ENCODE measurements around the gene APOA4. TPM values are rescaled to one million over a fixed set of nuclear protein-coding genes. Genes with fewer than 3 reads are reported as not detected.
A peak's percentile ranks its signal among the peaks of the same experiment; 100 is the strongest.

The APOA4 gene
- total RNA-seq, 4 donors from 2014 or later: 0.26 to 0.40 TPM; not detected in 2

DNA sequence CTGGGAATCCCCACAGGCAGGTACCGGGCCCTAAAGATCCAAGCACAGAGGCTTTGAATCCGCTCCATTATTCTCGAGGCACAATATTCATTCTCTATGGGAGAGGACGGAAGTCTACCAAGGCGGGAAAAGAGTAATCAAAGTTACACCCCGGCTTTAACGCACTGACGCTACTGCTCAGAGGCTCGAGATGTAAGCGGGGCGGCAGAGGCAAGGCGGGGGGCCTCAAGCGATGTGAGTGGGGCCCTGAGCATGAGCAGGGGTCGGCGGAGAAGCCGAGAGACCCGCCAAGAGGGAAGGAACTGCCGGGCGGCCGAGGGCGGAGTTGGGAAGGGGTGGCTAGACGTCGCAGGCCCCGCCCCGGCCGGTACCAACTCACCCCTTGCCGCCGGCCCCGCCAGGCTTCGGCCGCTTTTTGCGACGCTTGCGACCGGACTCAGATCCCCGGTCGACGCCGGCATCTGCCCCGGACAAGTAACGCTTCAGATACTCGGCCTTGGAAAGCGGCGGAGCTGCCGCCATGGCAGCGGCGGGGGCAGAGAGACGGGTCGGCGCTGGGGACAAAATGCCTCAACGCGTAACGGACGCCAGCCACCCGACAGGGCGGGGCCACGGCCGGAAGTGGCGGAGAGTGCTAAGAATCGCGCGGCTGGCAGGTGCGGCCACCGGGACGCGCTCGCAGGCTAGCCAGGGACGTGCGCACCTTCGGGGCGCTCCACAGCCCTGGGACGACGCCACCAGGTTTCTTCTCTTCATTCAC, 50.5 kb downstream of the APOA4 start, which contains the start of gene BUD13:
BUD13 (minus strand) TSS at position 545 of the 760 bp plus-strand sequence; CDS start at position 522, 23 bp downstream.
- Histone ChIP-seq H3K36me3 (peaks cover 3 to 39% (median 23%) of the 10 kb centered on the region in 4 donors), H3K27me3 (no peaks in the 10 kb centered on the region), H3K4me1 (peaks cover 20 to 32% (median 28%) of the 10 kb centered on the region in 4 donors), H3K27ac (replicated peaks in 1 of 4) (peak within 1 kb of the TSS; percentile 87 to 94 (median 92)), H3K9me3 (no peaks in the 10 kb centered on the region), H3K4me3 (peak within 1 kb of the TSS; percentile 80 to 90 (median 83))
- peak; percentile 96 for DNase-seq (ENCODE audit: extremely low spot score)
- intact Hi-C loops (cut with DNase I): loop anchor here (10.0 kb wide), 2 partner anchors 462 to 552 kb away; partner anchors contain the start of genes CEP164, PCSK7 and RNF214
- WGBS: 0% methylated on average over 34 of the region's 73 CpGs
- TF ChIP-seq EP300 (IDR thresholded peaks at IDR 0.05) (no peak), POLR2AphosphoS5 (IDR thresholded peaks at IDR 0.05) (peak; percentile 89), POLR2A (IDR thresholded peaks at IDR 0.05; ENCODE audit: low read depth) (no peak)
- TF ChIP-seq, protein P1, sequence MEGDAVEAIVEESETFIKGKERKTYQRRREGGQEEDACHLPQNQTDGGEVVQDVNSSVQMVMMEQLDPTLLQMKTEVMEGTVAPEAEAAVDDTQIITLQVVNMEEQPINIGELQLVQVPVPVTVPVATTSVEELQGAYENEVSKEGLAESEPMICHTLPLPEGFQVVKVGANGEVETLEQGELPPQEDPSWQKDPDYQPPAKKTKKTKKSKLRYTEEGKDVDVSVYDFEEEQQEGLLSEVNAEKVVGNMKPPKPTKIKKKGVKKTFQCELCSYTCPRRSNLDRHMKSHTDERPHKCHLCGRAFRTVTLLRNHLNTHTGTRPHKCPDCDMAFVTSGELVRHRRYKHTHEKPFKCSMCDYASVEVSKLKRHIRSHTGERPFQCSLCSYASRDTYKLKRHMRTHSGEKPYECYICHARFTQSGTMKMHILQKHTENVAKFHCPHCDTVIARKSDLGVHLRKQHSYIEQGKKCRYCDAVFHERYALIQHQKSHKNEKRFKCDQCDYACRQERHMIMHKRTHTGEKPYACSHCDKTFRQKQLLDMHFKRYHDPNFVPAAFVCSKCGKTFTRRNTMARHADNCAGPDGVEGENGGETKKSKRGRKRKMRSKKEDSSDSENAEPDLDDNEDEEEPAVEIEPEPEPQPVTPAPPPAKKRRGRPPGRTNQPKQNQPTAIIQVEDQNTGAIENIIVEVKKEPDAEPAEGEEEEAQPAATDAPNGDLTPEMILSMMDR (IDR thresholded peaks at IDR 0.05): peak in 2 of 3 experiments; percentile 13 to 21

DNA sequence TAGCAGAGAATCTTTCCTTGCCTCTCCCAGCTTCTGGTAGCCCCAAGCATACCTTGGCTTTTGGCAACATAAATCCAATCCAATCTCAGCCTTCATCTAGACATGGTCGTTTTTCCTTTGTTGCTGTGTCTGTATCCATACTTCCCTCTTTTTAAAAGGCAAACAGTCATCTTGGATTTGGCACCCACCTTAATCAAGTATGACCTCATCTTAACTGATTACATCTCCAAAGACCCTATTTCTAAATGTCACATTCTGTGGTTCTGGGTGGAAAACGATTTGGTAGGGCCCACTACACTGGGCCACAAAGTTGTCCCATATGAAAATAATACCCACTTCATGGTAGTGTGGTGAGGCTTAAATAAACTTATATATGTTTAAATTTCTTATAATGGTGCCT, 51.2 kb downstream of the APOA4 start:
- H3K9me3 ChIP-seq: no peaks in the 10 kb centered on the region
- no peaks in the 10 kb centered on the region for H3K27me3 ChIP-seq
- H3K4me3 ChIP-seq: peak overlapping the region; percentile 80 to 90 (median 83)
- H3K36me3 ChIP-seq: peaks cover 3 to 34% (median 16%) of the 10 kb centered on the region in 4 donors
- H3K27ac ChIP-seq (replicated peaks in 1 of 4): peak overlapping the region; percentile 87 to 94 (median 92)
- intact Hi-C loops (cut with DNase I): loop anchor here (10.0 kb wide), 2 partner anchors 463 to 553 kb away; partner anchors contain the start of genes CEP164, PCSK7 and RNF214
- peaks cover 20 to 32% (median 28%) of the 10 kb centered on the region in 4 donors for H3K4me1 ChIP-seq
- TF ChIP-seq POLR2A (IDR thresholded peaks at IDR 0.05; ENCODE audit: low read depth): no peak
- no peak for TF ChIP-seq POLR2AphosphoS5 (IDR thresholded peaks at IDR 0.05)
- TF ChIP-seq, protein P1 (IDR thresholded peaks at IDR 0.05): no peak
- TF ChIP-seq EP300 (IDR thresholded peaks at IDR 0.05): no peak
- 6% methylated on average over 2 of the region's 2 CpGs for WGBS
- DNase-seq (ENCODE audit: extremely low spot score): no peak

Other genes starting within 250 kb of the APOA4 start
- 10 to 100 TPM; 10.8 to 17.1 (median 12.5) TPM for gene BUD13, start 50.3 kb downstream of the APOA4 start, total RNA-seq
- 10 to 100 TPM; 18.3 to 46.4 (median 34.7) TPM for gene ZPR1, start 35.3 kb downstream of the APOA4 start, total RNA-seq
- gene APOA5, start 31.4 kb downstream of the APOA4 start, total RNA-seq: not detected
- not detected for gene APOC3, start 6.6 kb upstream of the APOA4 start, total RNA-seq
- gene APOA1, start 14.3 kb upstream of the APOA4 start, total RNA-seq: 1 to 10 TPM in 1 of 4 donors, under 1 TPM in 1, not detected in 2; 0.50 to 1.4 TPM